ENCODE measurements around the gene ZNRF3.

The ZNRF3 gene

GRCh38 chr22:29041408-29041807 lies 158.0 kb downstream of the ZNRF3 start:
- no peak for DNase-seq

GRCh38 chr22:29043906-29044575 lies 160.7 kb downstream of the ZNRF3 start:
- no peak for DNase-seq

GRCh38 chr22:29044657-29045176 lies 161.3 kb downstream of the ZNRF3 start:
- DNase-seq: no peak

- no peak for DNase-seq
Measured at GRCh38 chr22:29048822-29049654, 165.7 kb downstream of the ZNRF3 start.

GRCh38 chr22:29049655-29050263 lies 166.4 kb downstream of the ZNRF3 start:
- no peak for DNase-seq

GRCh38 chr22:29050457-29050856 lies 167.1 kb downstream of the ZNRF3 start:
- DNase-seq: no peak

- DNase-seq: no peak
Measured at GRCh38 chr22:29053048-29053702, 169.8 kb downstream of the ZNRF3 start.

GRCh38 chr22:29054251-29054767 lies 170.9 kb downstream of the ZNRF3 start:
- no peak for DNase-seq

GRCh38 chr22:29055192-29055830 lies 171.9 kb downstream of the ZNRF3 start:
- no peak for DNase-seq

GRCh38 chr22:29056472-29056871 lies 173.1 kb downstream of the ZNRF3 start:
- DNase-seq: no peak

- no peak for DNase-seq
Measured at GRCh38 chr22:29060251-29060869, 177.0 kb downstream of the ZNRF3 start.

GRCh38 chr22:29060931-29061330 lies 177.6 kb downstream of the ZNRF3 start:
- DNase-seq: no peak

- DNase-seq: no peak
Measured at GRCh38 chr22:29061773-29062172, 178.4 kb downstream of the ZNRF3 start, which contains the start of gene C22orf31. C22orf31 (minus strand) TSS chr22:29061831; CDS start chr22:29061792, 39 bp downstream.

- DNase-seq: no peak
Measured at GRCh38 chr22:29062286-29062821, 179.0 kb downstream of the ZNRF3 start.

- DNase-seq: no peak
Measured at GRCh38 chr22:29065468-29066190, 182.3 kb downstream of the ZNRF3 start.

- no peak for DNase-seq
Measured at GRCh38 chr22:29069463-29069862, 186.1 kb downstream of the ZNRF3 start.

GRCh38 chr22:29070490-29070889 lies 187.1 kb downstream of the ZNRF3 start:
- no peak for DNase-seq

- DNase-seq: no peak
Measured at GRCh38 chr22:29071261-29072045, 188.1 kb downstream of the ZNRF3 start.

GRCh38 chr22:29072193-29072978 lies 189.0 kb downstream of the ZNRF3 start:
- DNase-seq: peak; percentile 82 to 85
